ENCODE results near the gene SSH2.

Gene SSH2

DNA sequence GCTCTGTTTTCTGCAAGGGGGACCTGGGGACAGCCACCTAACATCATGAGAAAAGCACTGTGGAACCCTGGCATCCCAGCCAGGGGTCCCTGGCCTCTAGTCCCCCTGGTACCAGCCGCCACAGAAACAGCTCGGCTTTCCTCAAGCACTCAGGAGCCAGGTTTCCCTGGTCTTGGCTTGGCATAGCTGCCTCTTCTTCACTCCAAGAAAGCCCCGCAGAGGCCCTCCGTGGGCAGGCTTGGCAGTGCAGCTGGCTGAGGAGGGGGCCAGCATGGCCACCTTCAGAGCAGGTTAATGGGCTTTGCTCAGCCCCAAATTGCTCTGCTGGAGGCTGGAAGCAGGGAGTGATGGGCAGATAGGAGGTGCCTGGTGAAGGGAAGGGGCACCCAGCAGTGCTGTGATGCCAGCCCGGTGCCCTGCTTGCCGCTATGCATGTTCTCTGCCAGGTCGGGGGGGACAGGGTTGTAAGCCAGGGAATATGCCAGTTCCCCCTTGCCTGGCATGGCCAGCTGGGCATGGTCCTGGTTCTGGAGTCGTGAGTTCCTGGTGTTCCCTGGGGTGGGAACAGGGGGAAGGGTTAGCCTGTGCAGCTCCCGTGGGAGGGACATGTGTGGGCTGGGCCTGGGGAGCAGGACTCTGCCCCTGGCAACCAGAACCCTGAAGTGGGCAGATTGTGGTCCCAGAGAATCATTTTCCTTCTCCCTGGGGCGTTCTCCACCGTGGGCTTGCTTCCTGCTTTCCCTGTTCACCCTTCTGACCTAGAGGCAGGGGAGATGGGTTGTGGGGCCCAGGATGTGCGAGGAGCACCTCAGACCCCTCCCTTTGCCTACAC is 333.9 kb downstream of the SSH2 start:
- DNase-seq: no peak

DNA sequence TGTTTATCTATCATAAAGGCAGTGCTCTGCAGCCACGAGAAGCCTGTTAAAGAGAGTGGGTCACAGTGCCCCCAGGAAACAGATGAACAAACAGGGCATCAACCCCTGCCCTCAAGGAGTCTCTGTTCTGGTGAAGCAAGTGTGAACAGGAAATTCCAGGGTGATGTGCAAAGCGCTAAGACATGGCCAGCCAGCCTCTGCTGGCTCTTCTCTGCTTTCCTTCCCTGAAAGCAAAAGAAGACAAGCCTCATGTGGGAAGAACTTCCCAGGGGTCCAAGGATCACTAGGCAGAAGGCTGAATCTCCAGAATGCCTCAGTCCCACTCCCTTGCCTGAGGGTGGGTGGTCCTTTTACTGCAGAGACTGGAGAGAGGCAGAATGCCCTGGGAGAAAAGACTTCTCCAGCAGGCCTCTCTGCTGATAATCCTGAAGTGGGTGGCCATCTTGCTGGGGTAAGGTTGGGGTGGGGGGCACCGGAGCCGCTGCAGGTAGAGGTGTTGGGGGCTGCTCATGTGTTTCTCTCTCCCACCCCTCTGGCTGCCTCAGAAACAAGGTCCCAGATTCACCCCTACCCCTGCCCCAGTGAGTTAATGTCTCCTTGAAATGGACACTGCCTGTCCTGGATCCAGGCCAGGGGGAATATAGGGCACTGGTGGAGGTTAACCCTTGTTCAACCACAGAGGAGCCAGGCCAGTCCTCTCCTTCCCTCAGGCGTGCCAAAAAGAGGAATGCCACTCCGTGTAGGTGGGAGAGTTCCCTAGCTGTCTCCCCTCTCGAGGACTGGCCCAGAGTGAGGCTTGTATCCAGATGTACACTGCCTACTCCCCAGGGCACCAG is 334.7 kb downstream of the SSH2 start:
- DNase-seq: no peak

DNA sequence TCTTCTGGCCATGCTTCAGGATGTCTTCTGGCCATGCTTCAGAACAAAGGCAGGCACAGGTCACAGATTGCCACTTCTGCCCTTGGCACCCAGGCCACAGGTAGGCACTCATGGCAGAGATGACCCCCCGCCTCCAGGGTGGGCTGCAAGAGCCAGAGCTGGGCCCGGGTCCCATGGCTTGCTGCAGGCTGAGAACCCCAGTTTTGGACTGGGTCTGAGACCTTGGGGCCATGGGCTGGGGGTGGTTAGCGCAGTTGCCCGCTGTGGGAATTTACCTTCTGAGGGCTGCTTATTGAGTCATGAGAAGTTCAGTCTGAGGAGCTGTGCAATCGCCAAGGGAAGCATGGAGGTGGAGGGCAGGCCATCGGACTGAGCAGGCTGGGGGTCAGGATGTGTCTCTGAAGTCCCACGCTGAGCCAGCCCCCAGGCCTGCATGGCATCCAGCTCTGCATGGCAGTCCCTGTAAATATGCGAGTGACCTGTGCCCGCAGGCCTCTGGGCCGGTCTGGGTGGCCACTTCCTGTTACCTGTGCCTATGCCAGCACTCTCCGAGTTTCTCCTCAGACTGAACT is 335.4 kb downstream of the SSH2 start:
- no peak for DNase-seq

DNA sequence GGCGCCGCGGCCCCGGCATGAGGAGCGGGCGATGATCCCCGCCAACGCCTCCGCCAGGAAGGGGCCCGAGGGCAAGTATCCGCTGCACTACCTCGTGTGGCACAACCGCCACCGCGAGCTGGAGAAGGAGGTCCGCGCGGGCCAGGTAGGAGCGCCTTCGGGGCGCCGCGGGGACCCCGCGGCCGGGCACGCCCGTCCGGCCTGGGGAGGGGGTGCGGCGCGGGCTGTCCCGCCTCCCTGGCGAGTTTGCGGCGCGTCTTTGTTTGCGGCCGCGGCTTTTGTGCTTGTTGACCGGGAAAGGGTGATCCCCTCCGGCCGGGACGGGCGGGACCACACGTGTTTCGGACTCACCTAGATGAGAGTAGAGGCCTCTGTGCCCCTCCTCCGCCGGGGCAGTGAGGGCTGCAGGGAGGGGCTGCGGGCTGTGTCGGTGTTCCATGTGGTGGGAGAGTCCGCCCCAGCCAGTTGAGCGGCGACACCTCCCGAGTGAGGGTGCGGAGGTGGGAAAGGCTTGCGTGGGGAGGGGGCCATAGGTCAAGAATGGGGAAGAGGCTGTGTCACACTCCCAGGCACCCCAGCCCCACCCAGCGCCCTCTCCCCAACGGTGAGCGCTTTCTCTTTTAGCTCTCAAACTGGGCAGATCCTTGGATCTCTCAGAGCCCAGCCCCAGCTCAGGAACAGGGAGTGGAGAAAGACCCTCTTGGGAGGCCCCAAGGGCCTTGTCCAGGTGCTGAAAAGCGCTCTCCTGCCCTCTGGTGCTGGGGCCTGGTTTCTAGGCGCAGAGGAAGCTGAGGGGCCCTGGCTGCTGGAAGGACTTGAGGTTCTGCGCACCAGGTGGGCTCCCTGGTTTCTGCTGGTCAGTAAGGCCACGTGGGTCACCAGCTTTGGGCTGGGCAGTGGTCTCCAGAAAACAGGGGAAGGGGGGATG is 336.2 kb downstream of the SSH2 start:
- DNase-seq: no peak

DNA sequence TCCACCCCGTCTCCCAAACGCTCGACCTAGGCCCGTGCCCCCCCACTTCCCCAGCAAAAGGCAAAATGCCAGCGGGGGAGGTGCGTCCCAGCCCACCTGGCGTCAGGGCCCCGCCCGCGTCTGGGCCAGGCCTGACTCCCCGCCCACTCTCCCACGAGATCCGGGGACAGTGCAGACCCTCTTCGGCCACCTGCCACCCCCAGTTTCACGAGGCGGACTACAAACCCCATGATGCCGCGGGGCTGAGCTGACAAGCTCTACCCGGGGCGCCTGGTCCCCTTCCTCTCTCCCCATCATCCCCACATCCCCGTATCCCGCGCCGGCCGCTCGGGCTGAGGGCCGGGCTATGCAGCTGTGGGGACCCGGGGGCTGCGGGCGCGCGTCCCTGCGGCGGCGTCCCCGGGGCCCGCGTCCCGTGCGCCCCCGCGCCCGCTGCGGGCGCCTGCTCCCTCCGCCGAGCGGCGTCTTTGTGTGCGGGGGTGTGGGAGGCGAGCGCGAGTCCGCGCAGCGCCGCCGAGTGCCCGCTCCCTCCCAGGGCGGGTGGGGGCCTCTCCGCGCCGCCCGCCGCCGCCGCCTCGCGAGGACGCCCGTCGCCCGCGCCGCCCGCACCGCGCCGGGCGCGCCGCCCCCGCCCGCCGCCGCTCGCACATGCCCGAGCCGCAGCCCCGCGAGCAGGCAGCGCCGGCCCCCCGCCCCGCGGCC is 337.0 kb downstream of the SSH2 start, which contains the start of gene ANKRD13B:
Gene ANKRD13B, plus strand, starts transcription at position 283 of the 702 bp plus-strand sequence. CDS start 490 bp downstream, outside the sequence.
- DNase-seq: no peak

DNA sequence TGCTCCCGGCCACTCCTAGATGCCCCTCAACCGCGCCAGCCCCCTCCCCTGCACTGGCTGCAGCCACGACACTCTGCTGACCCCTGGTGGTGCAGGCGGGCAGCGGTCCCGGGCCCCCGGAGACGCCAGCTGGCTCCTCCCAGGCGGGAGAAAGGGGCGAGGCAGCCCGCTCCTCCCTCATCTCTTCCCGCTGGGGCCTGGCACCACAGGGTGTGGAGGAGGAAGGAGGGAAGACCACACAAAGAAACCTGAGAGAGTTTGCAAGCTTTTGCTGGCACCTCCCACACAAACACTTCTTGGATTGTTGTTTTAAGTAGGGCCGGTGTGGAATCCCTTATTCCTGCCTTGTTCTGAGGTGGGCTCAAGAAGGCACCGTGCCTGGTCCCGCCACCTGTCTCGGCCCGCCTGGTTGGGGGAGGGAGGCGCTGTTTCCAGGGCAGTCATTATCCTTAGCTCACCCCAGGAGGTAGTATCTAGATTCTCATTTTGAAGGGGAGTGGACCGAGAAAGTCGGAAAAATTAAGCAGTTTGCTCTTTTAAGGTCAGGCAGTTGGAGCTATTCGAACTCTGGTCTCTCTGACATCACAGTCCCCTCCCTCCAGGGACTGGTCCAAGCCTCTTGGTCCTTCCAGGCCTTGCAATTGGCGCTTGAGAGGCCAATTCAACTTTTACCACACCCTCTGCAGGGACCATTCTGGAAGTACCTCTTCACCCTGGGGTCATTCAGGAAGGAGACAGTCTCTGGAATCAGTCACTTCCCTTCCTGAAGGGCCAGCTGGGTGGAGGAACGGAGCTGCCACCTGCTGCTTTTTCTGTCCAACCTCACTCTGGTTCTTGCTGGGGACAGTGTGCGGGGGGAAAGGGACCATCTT is 338.1 kb downstream of the SSH2 start:
- DNase-seq: peak; percentile 80

DNA sequence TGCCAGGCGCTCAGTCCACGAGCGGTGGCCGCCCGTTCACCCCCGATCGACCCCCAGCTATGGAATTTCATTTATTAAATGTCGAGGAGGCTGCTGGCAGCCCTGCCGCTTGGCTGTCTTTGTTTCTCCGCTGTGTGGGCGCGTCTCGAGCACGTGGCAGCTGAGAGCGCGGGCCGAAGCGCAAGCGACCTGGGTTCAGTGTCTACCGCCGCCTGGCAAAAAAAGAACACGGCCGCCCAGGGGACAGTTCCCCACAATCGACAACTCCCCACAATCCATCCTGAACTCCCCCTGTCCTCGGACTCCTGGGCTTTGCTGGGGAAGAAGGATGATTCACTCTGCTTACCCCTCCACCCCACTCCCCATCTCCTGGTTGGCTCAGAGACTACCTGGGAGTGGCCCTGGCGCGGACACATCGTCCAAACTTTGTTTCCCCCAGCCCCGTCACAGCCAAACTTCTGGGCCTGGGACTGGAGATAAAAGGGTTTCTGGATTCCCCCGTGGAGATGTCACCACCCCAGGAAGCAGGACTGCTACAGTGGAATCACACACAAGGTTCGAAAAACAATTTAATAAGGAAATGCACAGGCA is 338.8 kb downstream of the SSH2 start:
- DNase-seq: no peak

DNA sequence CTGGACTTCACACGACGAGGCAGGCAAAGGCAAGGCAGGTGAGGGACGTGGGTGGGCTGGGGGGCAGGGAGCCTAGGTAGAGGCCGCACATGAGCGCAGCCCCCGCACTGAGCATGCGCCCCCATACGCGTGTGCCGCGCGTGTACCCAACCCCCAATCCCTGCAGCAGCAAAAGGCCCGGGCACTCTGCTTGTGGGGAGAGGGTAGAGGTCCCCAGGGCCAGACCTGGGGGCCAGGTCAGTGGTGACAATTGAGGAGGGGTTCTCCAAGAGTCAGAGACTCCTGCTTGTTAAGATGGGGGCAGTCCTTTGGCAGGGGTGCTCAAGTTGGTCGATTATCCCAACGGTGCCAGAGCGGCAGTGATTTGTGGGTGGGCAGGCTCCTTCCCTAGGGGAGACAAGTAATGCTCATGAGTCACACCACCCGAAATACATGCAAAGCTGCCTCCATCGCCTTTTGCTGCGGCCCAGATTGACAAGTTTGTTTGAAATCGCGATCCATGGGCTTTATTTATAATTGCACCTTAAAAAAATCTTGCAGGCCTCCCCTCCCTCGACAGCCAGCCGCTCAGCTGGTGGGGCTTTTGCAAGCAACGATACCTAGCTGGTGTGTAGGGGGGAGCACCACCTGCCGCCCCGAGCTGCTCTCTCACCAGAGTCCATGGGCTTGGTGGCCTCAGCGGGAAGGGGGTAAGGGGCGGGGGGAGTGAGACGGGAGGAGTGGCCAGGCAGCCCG is 339.4 kb downstream of the SSH2 start:
- DNase-seq: no peak

DNA sequence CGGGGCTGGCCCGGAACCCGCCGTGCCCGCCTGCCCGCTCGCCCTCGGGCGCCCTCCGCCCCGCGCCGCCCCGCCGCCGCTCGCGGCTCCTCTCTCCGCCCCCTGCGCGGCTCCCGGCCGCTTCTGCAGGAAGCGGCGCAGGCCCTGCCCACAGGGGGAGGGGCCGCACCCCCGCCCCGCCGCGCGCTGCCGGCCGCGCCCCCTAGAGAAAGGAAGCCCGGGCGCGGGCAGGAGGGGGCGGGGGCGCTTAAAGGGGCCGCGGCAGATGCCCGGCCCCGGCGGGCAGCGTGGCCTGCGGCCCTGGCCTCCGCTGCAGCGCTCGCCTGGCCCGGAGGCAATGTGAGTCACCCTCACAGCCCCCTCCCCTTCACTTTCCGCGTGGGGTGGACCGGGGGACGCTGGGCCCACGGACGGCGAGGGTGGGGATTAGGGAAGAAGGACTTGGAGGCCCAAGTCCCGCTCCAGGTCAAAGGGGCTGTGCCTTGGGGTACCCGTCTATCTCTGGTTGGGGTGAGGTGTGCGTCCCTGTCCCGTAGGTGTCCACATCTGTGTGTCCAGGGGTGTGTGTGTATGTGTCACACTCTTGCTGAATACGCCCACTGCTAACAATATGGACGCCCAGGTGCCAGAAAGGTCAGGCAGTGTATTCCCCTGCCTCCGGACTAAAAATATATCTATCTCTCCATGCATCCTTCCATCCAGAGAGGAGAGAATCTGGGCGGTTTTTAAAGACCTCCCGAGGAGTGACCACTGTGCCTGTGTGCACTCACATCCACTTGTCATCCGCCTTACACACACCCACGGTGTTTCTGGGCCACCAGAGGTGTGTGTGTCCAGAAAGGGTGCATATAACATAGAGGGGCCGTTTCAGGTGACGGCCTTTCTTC is 340.3 kb downstream of the SSH2 start, which contains the start of gene GIT1:
Gene GIT1, minus strand, starts transcription at position 125 of the 887 bp plus-strand sequence. CDS start 270 bp downstream, outside the sequence.
- DNase-seq: peak; percentile 85

DNA sequence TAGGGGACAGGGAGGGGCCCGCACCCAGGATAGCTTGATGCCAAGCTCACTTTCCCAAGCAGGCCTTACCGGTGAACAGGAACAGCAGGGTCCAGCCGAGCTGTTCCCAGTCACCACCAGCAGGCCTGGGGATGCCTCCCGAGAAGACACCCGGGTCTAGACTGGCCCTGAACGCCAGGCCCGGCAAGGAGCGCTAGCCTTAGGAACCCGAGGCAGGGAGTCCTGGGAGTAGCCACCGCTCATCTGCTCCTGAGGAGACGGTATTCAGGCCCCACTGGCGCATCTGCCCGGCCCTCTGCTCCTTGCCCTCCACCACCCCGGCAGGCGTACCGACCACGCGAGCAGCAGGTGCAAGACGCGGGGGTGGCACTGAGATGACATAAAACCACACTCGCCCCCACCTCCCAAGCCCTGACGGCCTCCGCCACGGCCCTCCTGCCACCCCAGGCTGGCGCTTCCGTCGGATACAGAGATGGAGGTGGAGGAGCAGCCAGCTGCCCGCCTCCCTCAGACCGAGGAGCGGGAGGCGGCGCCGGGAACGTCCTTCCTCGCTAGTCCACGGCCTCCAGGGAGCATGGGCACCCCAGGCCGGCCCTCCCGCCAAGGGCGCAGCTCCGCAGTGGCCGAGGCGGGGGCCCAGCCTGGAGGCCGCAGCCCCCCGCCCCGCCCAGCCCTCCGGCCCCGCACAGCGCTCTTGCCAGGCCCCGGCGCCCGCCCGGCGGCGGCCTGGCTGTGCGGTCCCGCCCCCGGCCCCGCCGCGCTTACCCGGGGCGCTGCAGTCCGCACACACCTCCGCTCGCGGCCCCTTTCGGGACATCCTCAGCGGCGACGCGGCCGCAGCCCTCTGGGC is 341.2 kb downstream of the SSH2 start:
- peak; percentile 62 for DNase-seq

DNA sequence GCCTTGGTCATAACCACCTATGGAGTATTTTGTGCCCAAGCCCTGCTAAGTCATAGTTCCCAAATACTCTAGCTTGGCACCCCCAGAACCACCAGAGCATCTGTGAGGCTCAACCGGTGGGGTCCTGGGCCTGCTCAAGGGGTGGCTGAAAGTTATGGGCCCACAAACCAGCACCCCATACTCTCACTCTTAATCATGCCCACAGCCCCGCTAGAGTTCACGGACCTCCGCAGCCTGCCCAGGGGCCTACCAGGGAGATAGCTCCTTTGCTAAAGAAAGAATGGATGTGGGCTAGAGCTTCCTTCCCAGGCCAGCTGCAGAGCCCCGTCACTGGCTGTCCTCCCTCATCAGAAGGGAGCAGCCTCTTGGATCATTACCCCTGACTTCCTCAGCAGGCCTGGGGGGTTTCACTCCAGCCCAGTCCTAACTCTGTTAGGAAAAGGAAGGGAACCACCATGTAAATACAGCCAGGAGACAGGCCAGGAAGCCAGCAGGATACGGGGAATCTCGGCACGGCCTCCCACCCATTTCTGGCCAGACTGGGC is 341.9 kb downstream of the SSH2 start:
- no peak for DNase-seq

DNA sequence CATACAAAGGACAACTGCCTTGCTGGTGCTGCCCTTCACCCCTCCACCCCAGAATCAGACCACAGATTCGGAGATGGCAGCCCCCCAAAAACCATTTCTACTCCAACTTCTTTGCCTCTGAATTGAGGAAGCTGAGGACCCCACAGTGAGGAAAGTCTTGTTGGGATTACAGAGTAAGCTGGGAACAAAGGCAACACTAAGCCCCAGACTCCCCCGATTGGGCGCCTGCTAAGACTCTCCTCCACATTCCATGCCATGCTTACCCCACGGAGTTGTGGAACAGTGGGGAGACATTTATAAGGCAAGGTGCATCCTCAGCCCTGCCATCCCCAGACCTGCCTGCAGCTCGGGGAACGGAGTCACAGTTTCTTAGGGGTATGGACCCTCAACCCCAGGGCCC is 342.4 kb downstream of the SSH2 start:
- DNase-seq: no peak

DNA sequence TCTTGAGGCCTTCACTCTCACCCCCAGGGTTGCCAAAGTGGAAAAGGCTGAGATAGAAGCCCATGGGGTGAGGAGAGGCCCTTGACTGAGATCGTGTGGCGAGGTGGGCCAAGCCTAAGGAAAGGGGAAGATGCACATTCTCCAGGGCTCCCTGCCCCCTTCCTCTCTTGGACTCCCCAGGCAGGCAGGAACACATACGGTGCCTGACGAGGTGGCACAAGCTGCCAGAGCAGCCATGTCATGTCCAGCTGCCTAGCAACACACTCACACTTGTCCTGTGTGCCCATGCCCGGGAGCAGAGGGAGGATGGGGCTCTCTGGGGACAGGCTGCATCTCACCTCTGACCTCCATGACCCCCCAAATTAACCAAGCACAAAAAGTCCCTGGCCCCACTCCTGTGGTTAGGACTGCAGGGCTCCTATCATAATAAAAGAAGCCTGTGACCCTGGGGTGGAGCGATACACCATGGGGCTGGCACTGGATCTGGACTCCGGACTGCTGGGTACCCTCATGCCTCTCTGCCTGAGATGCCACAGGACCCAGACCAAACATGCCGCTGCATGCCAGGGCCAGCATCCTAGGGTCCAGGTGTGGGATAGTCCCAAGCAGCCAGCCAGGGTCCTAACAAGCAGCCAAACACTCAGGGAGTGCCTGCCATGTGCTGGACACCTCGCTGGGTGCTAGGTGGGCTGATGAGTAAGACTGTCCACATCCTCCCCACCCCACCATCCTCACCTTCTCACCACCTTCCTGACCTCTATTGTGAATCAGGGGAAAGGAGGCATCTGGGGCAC is 343.2 kb downstream of the SSH2 start:
- DNase-seq: no peak

DNA sequence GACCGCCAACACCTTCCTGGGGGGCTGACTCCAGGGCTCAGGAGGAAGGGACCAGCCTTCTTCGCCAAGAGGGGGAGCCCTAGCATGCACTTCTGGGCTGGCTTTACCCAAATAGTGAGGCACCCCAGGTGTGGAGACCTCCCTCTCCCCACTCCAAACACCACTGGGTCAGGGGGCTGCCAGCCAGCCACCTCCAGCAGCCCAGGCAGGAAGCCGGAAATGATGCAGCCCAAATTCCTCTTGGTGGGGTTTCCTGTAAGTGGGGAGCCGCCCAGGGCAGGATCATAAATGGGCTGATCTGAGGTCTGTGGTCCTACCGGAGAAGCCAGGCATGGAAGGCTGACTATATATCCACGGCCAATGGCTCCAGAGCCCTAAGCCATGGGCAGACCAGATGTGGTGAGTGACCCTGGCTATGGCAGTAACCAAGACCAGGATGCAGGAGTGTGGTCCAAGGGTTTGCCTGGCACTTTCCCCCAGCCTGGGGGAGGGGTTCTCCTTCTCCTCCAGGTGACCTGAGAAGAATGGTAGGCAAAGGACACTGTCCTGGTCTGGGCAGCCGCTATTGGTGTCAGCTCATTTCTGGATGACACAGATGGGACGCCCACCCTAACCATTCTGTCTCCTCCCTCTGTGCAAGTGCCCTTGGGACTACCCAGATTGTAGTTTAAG is 344.8 kb downstream of the SSH2 start:
- no peak for DNase-seq

DNA sequence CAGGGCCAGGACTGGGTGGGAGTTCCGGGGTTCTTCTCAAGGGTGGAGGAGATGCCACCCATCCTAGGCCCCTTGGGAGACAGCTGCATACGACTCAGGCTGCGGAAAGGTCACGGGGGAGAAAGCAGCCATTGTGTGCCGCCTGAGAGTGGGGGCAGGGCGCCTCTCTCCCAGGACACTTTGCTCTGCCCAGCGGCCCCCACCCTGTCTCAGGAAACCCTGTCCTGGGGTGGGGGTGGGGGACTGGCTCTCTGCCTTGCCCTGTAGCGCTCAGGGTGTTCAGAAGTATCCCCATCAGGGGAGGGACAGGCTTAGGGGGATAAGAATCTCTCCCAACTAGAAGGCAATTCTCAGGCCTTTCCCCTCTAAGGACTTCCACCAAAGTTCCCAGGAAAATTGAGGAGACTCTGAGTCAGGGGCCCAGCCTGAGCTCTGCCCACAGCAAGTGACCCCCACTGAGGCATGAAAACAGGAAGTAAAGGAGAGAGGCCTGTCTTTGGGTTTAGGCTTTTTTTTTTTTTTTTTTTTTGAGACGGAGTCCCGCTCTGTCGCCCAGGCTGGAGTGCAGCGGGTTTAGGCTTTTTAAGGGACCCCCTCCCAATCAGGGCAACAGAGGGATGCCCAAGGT is 345.5 kb downstream of the SSH2 start:
- no peak for DNase-seq
